ENCODE results near the gene VDAC1.

DNA sequence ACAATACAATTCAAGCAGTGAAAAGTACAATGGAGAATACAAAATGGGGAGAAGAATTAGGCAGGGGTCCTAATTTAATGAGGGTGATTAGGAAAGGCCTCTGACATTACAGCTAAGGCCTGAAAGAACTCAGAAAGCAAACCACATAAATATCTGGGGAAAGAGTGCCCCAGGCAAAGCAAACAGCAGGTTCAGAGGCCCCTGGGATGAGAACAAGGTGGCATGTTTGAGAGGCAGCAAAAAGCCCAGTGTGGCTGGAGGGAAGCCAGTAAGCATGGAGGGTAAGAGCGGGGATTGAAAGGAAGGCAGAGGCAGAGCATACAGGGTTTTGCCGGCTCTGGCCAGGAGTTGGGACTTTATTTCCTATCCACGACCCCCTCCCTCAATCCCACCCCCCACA is 33.4 kb upstream of the VDAC1 start:
- TF ChIP-seq, protein P1, sequence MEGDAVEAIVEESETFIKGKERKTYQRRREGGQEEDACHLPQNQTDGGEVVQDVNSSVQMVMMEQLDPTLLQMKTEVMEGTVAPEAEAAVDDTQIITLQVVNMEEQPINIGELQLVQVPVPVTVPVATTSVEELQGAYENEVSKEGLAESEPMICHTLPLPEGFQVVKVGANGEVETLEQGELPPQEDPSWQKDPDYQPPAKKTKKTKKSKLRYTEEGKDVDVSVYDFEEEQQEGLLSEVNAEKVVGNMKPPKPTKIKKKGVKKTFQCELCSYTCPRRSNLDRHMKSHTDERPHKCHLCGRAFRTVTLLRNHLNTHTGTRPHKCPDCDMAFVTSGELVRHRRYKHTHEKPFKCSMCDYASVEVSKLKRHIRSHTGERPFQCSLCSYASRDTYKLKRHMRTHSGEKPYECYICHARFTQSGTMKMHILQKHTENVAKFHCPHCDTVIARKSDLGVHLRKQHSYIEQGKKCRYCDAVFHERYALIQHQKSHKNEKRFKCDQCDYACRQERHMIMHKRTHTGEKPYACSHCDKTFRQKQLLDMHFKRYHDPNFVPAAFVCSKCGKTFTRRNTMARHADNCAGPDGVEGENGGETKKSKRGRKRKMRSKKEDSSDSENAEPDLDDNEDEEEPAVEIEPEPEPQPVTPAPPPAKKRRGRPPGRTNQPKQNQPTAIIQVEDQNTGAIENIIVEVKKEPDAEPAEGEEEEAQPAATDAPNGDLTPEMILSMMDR (conservative IDR thresholded peaks at IDR 0.05 in 1 of 2, IDR thresholded peaks at IDR 0.05 in 1 of 2; ENCODE audit: extremely low read depth in 1 of 2, insufficient read depth in 1 of 2, low read depth in 1 of 2, low read length in 2 of 2) = no peak
- TF ChIP-seq EZH2 (IDR thresholded peaks at IDR 0.05; ENCODE audit: borderline replicate concordance, low read length) = no peak

Data from mammary epithelial cell (primary cell).